ENCODE results near the gene SELENOM.
A peak's percentile ranks its signal among the peaks of the same experiment; 100 is the strongest.
"Not testable (repeated sequence)": the region's sequence is repeated elsewhere in the genome, so short reads cannot be mapped to it uniquely, and the experiment has no call there.

SELENOM gene

GRCh38 chr22:31073125-31073524, 34.2 kb downstream of the SELENOM start:
- DNase-seq, result not testable (repeated sequence)

DNA sequence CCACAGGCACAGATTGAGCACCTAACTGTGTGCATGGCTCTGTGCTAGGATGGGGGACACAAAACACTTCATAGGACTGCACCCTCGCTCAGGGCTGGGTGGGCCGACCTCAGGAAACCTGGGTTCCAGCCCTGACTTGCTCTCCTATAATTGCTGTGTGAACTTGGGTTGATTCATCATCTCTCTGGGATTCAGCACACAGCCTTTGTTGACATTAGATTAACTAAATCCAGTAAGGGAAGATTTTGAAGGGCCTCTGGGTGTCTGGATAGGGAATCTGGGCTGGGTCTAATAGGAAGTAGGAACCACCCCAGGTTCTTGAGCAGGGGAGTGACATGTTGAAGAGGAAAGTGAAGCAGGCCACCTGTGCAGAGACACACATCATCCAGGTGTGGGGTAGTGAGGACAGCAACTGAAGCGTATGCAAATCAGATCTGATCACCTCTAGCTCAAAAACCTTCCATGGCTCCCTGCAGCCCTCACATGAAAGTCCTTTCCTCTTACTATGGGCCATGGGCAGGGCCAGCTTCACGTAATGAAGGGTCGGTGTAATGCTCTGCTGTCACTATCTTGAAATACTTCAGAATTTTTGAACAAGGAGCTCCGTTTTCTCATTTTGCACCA, 37.6 kb downstream of the SELENOM start:
- not testable (repeated sequence) for DNase-seq

DNA sequence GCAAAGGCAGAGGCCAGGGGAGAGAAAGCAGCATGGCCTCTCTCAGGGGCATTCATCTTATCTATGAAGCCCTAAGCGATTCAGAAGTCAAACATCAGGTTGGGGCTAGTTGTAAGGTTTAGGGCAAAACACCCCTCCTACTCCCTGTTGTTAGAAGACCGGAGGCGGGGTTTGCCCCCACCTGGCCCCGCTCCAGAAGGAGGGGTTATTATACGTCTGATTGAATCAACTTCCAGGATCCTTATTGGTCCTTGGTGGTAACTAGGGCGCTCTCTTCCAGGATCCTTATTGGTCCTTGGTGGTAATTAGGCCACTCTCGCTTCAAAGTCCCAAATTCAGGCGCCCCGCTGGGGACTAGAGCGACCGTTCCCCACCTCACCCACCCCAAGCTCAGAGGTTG, 38.4 kb downstream of the SELENOM start:
- no peak for DNase-seq

GRCh38 chr22:31064369-31064768, 43.0 kb downstream of the SELENOM start:
- DNase-seq, result no peak

GRCh38 chr22:31062566-31063230, 44.7 kb downstream of the SELENOM start:
- no peak for DNase-seq

DNA sequence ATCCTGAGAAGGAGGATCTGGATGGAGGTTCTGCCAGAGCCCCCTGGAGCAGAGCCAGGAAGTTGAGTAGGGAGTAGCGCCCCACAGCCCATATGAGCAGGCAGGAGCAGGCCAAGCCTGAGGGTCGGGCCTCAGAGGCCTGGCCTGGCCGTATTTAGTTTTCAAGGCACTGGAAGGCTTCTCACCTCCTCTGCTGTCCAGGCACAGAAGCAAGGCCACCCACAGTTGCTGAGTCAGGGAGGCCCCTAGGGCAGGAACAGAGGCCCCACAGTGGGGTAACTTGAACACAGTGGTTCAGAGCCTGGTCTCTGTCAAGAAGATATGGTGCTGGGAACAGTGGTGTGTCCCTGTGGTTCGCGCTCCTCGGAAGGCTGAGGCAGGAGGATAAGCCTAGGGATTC, 47.7 kb downstream of the SELENOM start:
- not testable (repeated sequence) for DNase-seq

DNA sequence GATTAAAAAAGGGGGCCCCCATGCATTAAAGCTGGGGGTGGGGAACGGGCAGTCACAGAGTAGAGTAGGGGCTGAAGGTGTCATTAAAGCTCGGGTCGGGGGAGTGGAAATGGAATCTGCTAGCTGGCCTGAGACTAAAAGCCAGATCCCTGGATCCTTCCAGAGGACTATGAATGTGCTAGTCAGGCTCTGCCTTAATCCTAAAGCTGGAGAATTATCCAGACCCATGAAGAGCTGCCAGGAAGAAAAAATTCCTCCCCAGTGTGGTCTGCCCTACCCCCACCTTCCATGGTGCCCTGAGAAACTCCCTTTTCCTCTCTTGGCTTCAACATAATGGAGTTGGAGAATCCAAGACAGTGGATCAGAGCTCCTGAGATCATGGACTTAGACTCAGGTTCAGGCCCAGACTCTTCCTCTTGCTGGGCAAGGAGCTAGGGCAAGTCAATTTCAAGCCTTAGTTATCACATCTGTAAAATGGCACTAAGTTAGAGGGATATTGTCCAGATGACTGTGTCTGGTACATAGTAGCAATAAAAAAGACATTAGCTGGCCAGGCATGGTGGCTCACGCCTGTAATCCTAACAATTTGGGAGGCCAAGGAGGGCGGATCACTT, 50.3 kb downstream of the SELENOM start:
- no peak for DNase-seq

DNA sequence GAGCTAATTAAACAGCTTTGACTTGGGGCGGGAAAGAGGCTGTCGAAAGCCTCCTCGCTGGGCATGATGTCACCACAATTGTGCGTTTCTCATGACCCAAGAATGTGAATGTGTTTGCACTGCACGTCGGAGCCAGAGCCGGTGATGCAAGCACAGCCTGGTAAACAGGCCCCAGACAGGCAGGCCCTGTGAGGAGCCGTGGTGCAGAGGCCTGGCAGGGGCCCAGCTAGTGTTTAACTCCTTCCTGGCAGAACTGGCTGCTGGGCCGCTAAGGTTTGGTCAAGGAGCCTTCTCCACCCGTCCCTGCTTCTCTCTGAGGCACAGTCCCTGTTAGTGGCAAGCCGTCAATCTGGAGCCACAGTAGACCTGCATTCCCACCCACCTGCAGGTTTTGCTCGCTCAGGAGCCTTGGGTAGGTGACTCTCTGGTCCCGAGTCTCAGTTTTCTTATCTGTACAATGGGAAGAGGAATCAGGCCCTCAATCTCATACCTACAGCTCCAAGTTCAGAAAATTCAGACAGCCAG, 51.7 kb downstream of the SELENOM start:
- peak; percentile 85 for DNase-seq

- DNase-seq, result no peak
Measured at GRCh38 chr22:31055117-31055634, 52.2 kb downstream of the SELENOM start.
